Measurements from ENCODE around the gene PXYLP1.
"Not testable (repeated sequence)": the region's sequence is repeated elsewhere in the genome, so short reads cannot be mapped to it uniquely, and the experiment has no call there.

PXYLP1 gene

GRCh38 chr3:141274411-141275031 lies 42.9 kb downstream of the PXYLP1 start:
- DNase-seq: no peak

- DNase-seq: no peak
Measured at GRCh38 chr3:141275032-141275422, 43.4 kb downstream of the PXYLP1 start.

- DNase-seq: no peak
Measured at GRCh38 chr3:141275511-141275910, 43.9 kb downstream of the PXYLP1 start.

GRCh38 chr3:141275973-141276372 lies 44.3 kb downstream of the PXYLP1 start:
- DNase-seq: no peak

GRCh38 chr3:141276398-141276797 lies 44.8 kb downstream of the PXYLP1 start:
- DNase-seq: no peak

GRCh38 chr3:141277451-141277850 lies 45.8 kb downstream of the PXYLP1 start:
- DNase-seq: no peak

- no peak for DNase-seq
Measured at GRCh38 chr3:141278196-141279076, 46.8 kb downstream of the PXYLP1 start.

- no peak for DNase-seq
Measured at GRCh38 chr3:141279077-141279967, 47.7 kb downstream of the PXYLP1 start.

- no peak for DNase-seq
Measured at GRCh38 chr3:141280086-141280485, 48.5 kb downstream of the PXYLP1 start.

GRCh38 chr3:141280690-141281089 lies 49.1 kb downstream of the PXYLP1 start:
- no peak for DNase-seq

- DNase-seq: no peak
Measured at GRCh38 chr3:141285570-141285969, 53.9 kb downstream of the PXYLP1 start.

- DNase-seq: no peak
Measured at GRCh38 chr3:141286856-141287255, 55.2 kb downstream of the PXYLP1 start.

GRCh38 chr3:141287326-141287725 lies 55.7 kb downstream of the PXYLP1 start:
- no peak for DNase-seq

GRCh38 chr3:141288336-141288990 lies 56.8 kb downstream of the PXYLP1 start:
- DNase-seq: no peak

GRCh38 chr3:141289228-141289772 lies 57.7 kb downstream of the PXYLP1 start:
- no peak for DNase-seq

- no peak for DNase-seq
Measured at GRCh38 chr3:141291559-141292355, 60.1 kb downstream of the PXYLP1 start.

- no peak for DNase-seq
Measured at GRCh38 chr3:141292356-141293058, 60.9 kb downstream of the PXYLP1 start.

GRCh38 chr3:141294301-141294700 lies 62.7 kb downstream of the PXYLP1 start:
- DNase-seq: no peak

- DNase-seq: no peak
Measured at GRCh38 chr3:141294848-141295247, 63.2 kb downstream of the PXYLP1 start.

GRCh38 chr3:141300426-141300825 lies 68.8 kb downstream of the PXYLP1 start:
- not testable (repeated sequence) for DNase-seq
